ENCODE measurements around the gene C11orf21.

- TF ChIP-seq YY1 (IDR thresholded peaks at IDR 0.05; ENCODE audit: insufficient read depth, insufficient read length): no peak
- no peak for TF ChIP-seq SUZ12 (IDR thresholded peaks at IDR 0.05; ENCODE audit: extremely low read depth, insufficient read depth, insufficient read length)
Observed at GRCh38 chr11:2316169-2316962, 14.6 kb upstream of the C11orf21 start.

Data from NT2/D1 (cell line).